H9 (cell line): ENCODE measurements around the gene FATE1. TPM values are rescaled to one million over a fixed set of nuclear protein-coding genes. Genes with fewer than 3 reads are reported as not detected.

Experiments
- DNase-seq: peaks from one replicate; pipeline ENCODE4 v3.0.0-alpha.2; 2017
- H2AFZ ChIP-seq: one replicate; pipeline ENCODE4 v1.6.1; 2013; ENCODE audit warnings: mild to moderate bottlenecking, low read length, control low read depth, moderate library complexity
- H2AK5ac ChIP-seq: 2 replicates; pipeline ENCODE4 v1.6.1; 2013; ENCODE audit warnings: low read length, control low read depth, mixed read lengths; ENCODE audit not compliant: insufficient read length
- H2BK120ac ChIP-seq: one replicate; pipeline ENCODE4 v1.6.1; 2013; ENCODE audit warnings: low read depth, mild to moderate bottlenecking, low read length, control low read depth, inconsistent platforms; ENCODE audit not compliant: poor library complexity, severe bottlenecking
- H2BK12ac ChIP-seq: 2 replicates; pipeline ENCODE4 v1.6.1; 2013; ENCODE audit warnings: low read length, control low read depth, mixed read lengths, low read depth; ENCODE audit not compliant: insufficient read length
- H2BK15ac ChIP-seq: 2 replicates; pipeline ENCODE4 v1.6.1; 2013; ENCODE audit warnings: low read depth, low read length, control low read depth
- H2BK20ac ChIP-seq: one replicate; pipeline ENCODE4 v1.6.1; 2013; ENCODE audit warnings: low read depth, mild to moderate bottlenecking, low read length, control low read depth, inconsistent platforms; ENCODE audit not compliant: poor library complexity, severe bottlenecking
- H2BK5ac ChIP-seq: 2 replicates; pipeline ENCODE4 v1.6.1; 2013; ENCODE audit warnings: low read length, control low read depth, mixed read lengths; ENCODE audit not compliant: insufficient read length
- H3K14ac ChIP-seq: 2 replicates; pipeline ENCODE4 v1.6.1; 2013; ENCODE audit warnings: low read length, control low read depth; ENCODE audit not compliant: insufficient read depth
- H3K18ac ChIP-seq: 2 replicates; pipeline ENCODE4 v1.6.1; 2013; ENCODE audit warnings: low read depth, mild to moderate bottlenecking, mixed read lengths, low read length, control low read depth; ENCODE audit not compliant: insufficient read length
- H3K23ac ChIP-seq: 2 replicates; pipeline ENCODE4 v1.6.1; 2013; ENCODE audit warnings: low read length, control low read depth, mixed read lengths, low read depth; ENCODE audit not compliant: insufficient read length
- H3K23me2 ChIP-seq: 2 replicates; pipeline ENCODE4 v1.6.1; 2013; ENCODE audit warnings: low read depth, mild to moderate bottlenecking, mixed read lengths, low read length, control low read depth; ENCODE audit not compliant: insufficient read length, poor library complexity, severe bottlenecking
- H3K27ac ChIP-seq: 2 replicates; pipeline ENCODE4 v1.5.1; 2013; ENCODE audit warnings: low read length, control low read depth, mixed read lengths, low read depth; ENCODE audit not compliant: insufficient read length
- H3K27me3 ChIP-seq: 2 replicates; pipeline ENCODE4 v1.6.1; 2013; ENCODE audit warnings: low read length, control low read depth, inconsistent platforms; ENCODE audit not compliant: insufficient read depth
- H3K4ac ChIP-seq: 2 replicates; pipeline ENCODE4 v1.6.1; 2013; ENCODE audit warnings: low read depth, mild to moderate bottlenecking, control low read depth, inconsistent platforms, low read length, moderate library complexity
- H3K4me1 ChIP-seq: 2 replicates; pipeline ENCODE4 v1.6.1; 2013; ENCODE audit warnings: low read length, control low read depth, inconsistent platforms; ENCODE audit not compliant: insufficient read depth
- H3K4me2 ChIP-seq: 2 replicates; pipeline ENCODE4 v1.6.1; 2013; ENCODE audit warnings: low read length, control low read depth, mixed read lengths; ENCODE audit not compliant: insufficient read length, insufficient read depth
- H3K56ac ChIP-seq: 2 replicates; pipeline ENCODE4 v1.6.1; 2013; ENCODE audit warnings: low read depth, mild to moderate bottlenecking, mixed read lengths, low read length, control low read depth; ENCODE audit not compliant: insufficient read length
- H3K79me1 ChIP-seq: 2 replicates; pipeline ENCODE4 v1.6.1; 2013; ENCODE audit warnings: low read depth, mild to moderate bottlenecking, moderate library complexity, low read length, control low read depth, inconsistent platforms; ENCODE audit not compliant: insufficient read depth, poor library complexity, severe bottlenecking
- H3K79me2 ChIP-seq: 2 replicates; pipeline ENCODE4 v1.6.1; 2013; ENCODE audit warnings: low read length, control low read depth, inconsistent platforms; ENCODE audit not compliant: insufficient read depth
- H3K9ac ChIP-seq: 2 replicates; pipeline ENCODE4 v1.6.1; 2013; ENCODE audit warnings: low read length, control low read depth, mixed read lengths; ENCODE audit not compliant: insufficient read length; ENCODE audit errors: extremely low read depth
- H3K9me3 ChIP-seq: one replicate; pipeline ENCODE4 v1.6.1; 2013; ENCODE audit warnings: low read depth, low read length, inconsistent platforms; ENCODE audit not compliant: control insufficient read depth
- H3T11ph ChIP-seq: one replicate; pipeline ENCODE4 v1.6.1; 2013; ENCODE audit warnings: mild to moderate bottlenecking, low read length, control low read depth, inconsistent platforms
- H4K20me1 ChIP-seq: one replicate; pipeline ENCODE4 v1.6.1; 2013; ENCODE audit not compliant: control insufficient read depth, insufficient read length, insufficient read depth
- H4K5ac ChIP-seq: 2 replicates; pipeline ENCODE4 v1.6.1; 2013; ENCODE audit warnings: low read depth, mild to moderate bottlenecking, mixed read lengths, low read length, control low read depth; ENCODE audit not compliant: insufficient read length
- H4K8ac ChIP-seq: replicated peaks from 2 replicates; pipeline ENCODE4 v1.6.1; 2013; ENCODE audit warnings: low read length, control low read depth, mixed read lengths, low read depth; ENCODE audit not compliant: insufficient read length
- H4K91ac ChIP-seq: 2 replicates; pipeline ENCODE4 v1.6.1; 2013; ENCODE audit warnings: low read depth, mild to moderate bottlenecking, moderate library complexity, mixed read lengths, low read length, control low read depth; ENCODE audit not compliant: insufficient read length
- H3K27ac Mint-ChIP-seq, 3 experiments: 2 replicates in 2 of 3; 3 replicates in 1 of 3; pipeline ENCODE4 v1.8.0; 2020 to 2021; ENCODE audit warnings: mixed read lengths in 3 of 3, mild to moderate bottlenecking in 1 of 3, moderate library complexity in 1 of 3
- H3K27me3 Mint-ChIP-seq: 2 replicates; pipeline ENCODE4 v1.8.0; 2021; ENCODE audit warnings: low read depth, mild to moderate bottlenecking, moderate library complexity, mixed read lengths
- H3K36me3 Mint-ChIP-seq, 3 experiments: 2 replicates in 2 of 3; 3 replicates in 1 of 3; pipeline ENCODE4 v1.8.0; 2020 to 2021; ENCODE audit warnings: low read depth in 3 of 3, mixed read lengths in 3 of 3; ENCODE audit not compliant: insufficient read depth in 1 of 3
- H3K4me1 Mint-ChIP-seq, 2 experiments: 2 replicates each; pipeline ENCODE4 v1.8.0; 2020; ENCODE audit warnings: mixed read lengths in 2 of 2
- H3K4me3 Mint-ChIP-seq, 2 experiments: 2 replicates in 1 of 2; 3 replicates in 1 of 2; pipeline ENCODE4 v1.8.0; 2020 to 2021; ENCODE audit warnings: mild to moderate bottlenecking in 2 of 2, mixed read lengths in 2 of 2, moderate library complexity in 1 of 2
- H3K9me3 Mint-ChIP-seq, 2 experiments: 2 replicates in 1 of 2; 3 replicates in 1 of 2; pipeline ENCODE4 v1.8.0; 2020; ENCODE audit warnings: mild to moderate bottlenecking in 2 of 2, mixed read lengths in 2 of 2, moderate library complexity in 1 of 2
- CTCF ChIP-seq: fragments of 200-600 bp; sonication (generic); conservative IDR thresholded peaks from 3 replicates; pipeline ENCODE4 v1.8.0; 2021; ENCODE audit warnings: antibody characterized with exemption, mild to moderate bottlenecking
- WGBS: extraction: QIAGEN DNeasy Blood & Tissue Kit; methylation state at CpG from one replicate; pipeline ENCODE4 v1.1.7; 2013; ENCODE audit warnings: missing lambda C conversion rate, low lambda C conversion rate, mixed read lengths; ENCODE audit not compliant: insufficient read length; ENCODE audit errors: extremely low coverage; 5-methylcytosine and 5-hydroxymethylcytosine counted together
- total RNA-seq: library from RNA; stranded (reverse); gene quantifications from 2 replicates; pipeline ENCODE4 v1.2.1, GENCODE V29; 2021

FATE1 gene
- total RNA-seq, 1 experiment from 2014 or later = not detected

DNA sequence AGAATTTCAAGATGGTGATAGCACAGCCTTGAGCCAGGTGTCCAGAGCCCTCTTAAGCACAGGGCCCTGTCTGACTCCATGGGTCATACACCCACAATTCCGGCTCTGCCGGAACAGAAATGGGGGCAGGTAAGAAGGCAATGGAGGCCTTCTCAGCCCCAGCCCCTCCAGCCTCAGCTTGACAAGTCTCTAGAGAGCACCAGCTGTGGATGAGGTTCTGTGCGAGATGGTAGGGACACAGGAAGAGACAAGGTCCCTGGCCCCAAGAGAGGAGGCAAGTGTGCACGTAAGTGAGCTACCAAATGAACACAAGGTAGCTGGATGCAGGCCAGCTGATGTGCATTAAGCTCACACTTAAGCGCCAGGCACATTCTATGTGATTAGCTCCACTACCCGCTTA is 23.0 kb upstream of the FATE1 start:
- Histone ChIP-seq H2BK12ac (no peak overlapping the region), H4K5ac (no peak overlapping the region), H4K20me1 (no peaks in the 10 kb centered on the region), H4K8ac (no peak overlapping the region), H2BK120ac (no peak overlapping the region), H3K23ac (no peak overlapping the region), H3K79me1 (no peaks in the 10 kb centered on the region), H3K4me1 (no peaks in the 10 kb centered on the region), H3K79me2 (no peaks in the 10 kb centered on the region), H3K9me3 (peaks cover 47% of the 10 kb centered on the region), H2BK15ac (no peak overlapping the region), H3K27ac (no peak overlapping the region), H3K27me3 (no peaks in the 10 kb centered on the region), H2AFZ (no peak overlapping the region), H3T11ph (no peak overlapping the region), H2AK5ac (no peak overlapping the region), H3K56ac (no peak overlapping the region), H3K9ac (no peak overlapping the region), H3K18ac (no peak overlapping the region), H3K23me2 (no peaks in the 10 kb centered on the region), H3K4ac (no peak overlapping the region), H3K14ac (no peak overlapping the region), H2BK5ac (no peak overlapping the region), H4K91ac (no peak overlapping the region), H2BK20ac (no peak overlapping the region), H3K4me2 (no peak overlapping the region)
- H3K9me3 Mint-ChIP-seq = peaks cover 29 to 44% of the 10 kb centered on the region in 2 experiments
- peaks cover 23% of the 10 kb centered on the region for H3K27me3 Mint-ChIP-seq
- H3K4me1 Mint-ChIP-seq = peaks cover 11% of the 10 kb centered on the region in 2 experiments
- TF ChIP-seq CTCF = no peak
- H3K4me3 Mint-ChIP-seq = no peak overlapping the region
- WGBS = no CpG with 5 or more reads among the region's 6 CpGs
- H3K27ac Mint-ChIP-seq = no peak overlapping the region
- H3K36me3 Mint-ChIP-seq = peaks cover 0 to 5% (median 3%) of the 10 kb centered on the region in 3 experiments; a peak in 5 of 7 replicates
- no peak for DNase-seq
